Stomach (tissue), 4 donors: ENCODE measurements around the gene TMEM9B.

Source experiments
- CTCF ChIP-seq, 7 experiments: fragments of 450-650 bp in 4 of 7; fragments of 200-600 bp in 3 of 7; sonication (generic) in 3 of 7; IDR thresholded peaks; one replicate each; pipeline ENCODE4 v1.5.1; 2016 to 2019; ENCODE audit warnings: antibody characterized with exemption in 7 of 7, control low read depth in 2 of 7, mild to moderate bottlenecking in 1 of 7
- EP300 ChIP-seq: sonication (generic); formaldehyde crosslinking; IDR thresholded peaks from one replicate; pipeline ENCODE4 v1.6.1; 2017; ENCODE audit warnings: antibody characterized with exemption

DNA sequence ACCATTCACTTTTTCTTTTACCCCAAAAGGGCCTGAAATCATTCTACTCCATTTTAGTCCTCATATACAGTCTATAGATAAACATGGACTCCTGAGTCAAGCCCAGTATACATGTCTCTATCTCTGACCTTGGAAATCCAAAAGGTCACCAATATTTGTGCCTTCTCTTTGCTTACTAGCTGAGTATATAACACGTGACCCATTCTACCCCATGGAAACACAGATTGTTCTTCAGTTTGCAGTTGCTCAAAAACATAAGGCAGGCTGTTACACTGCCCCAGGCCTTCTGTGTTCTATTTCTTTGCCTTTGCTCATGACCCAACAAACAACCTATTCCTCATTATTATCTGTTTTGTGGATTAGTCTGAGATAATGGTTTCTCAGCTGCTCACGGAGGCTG is 33.8 kb upstream of the TMEM9B start:
- TF ChIP-seq CTCF (IDR thresholded peaks at IDR 0.05) (no peak), EP300 (no peak)
